ENCODE data around the gene DEXI.
A peak's percentile ranks its signal among the peaks of the same experiment; 100 is the strongest.
"Not testable (repeated sequence)": the region's sequence is repeated elsewhere in the genome, so short reads cannot be mapped to it uniquely, and the experiment has no call there.

DEXI gene

GRCh38 chr16:10929097-10929496 lies 13.2 kb downstream of the DEXI start:
- not testable (repeated sequence) for H3K27me3 ChIP-seq (ENCODE audit: control insufficient read depth, insufficient read depth, low read length); H3K27ac ChIP-seq (ENCODE audit: low read depth, low read length); H3K4me3 ChIP-seq (ENCODE audit: low read length); H3K4me1 ChIP-seq (ENCODE audit: control insufficient read depth, insufficient read depth, low read length); H3K36me3 ChIP-seq (ENCODE audit: control insufficient read depth, insufficient read depth, low read length); H3K9ac ChIP-seq (ENCODE audit: low read length)

DNA sequence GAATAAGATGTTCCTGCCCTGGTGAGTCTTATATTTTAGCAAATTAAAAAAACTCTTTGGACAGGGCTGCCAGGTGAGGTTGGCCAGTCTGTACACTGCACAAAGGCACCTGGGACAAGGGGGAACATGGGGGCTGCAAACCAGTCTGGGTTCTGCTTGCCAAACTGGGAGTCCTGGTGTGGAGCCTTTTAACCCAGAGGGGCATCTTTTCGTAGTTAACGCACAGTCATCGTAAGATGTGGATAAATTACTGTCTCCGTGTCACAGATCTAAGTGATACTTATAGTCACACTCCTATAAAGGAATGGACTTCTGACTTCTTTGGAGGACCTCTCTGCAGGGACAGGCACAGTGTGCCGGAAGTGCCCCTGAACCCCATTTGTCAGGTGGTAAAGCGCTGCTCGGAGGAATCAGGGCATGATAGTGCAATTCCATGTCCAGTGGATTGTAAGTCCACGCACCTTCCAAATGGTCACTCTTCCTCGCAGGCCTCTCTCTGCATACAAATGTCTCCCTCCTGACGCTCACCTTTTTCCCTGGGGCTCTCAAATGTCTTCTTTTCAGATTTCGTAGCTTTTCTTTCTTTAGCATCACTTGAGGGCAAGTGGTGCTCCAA lies 14.7 kb downstream of the DEXI start:
- Histone ChIP-seq H3K9ac (ENCODE audit: low read length) (no peak overlapping the region), H3K36me3 (ENCODE audit: control insufficient read depth, insufficient read depth, low read length) (no peaks in the 10 kb centered on the region), H3K4me1 (ENCODE audit: control insufficient read depth, insufficient read depth, low read length) (peaks cover 4% of the 10 kb centered on the region), H3K27me3 (ENCODE audit: control insufficient read depth, insufficient read depth, low read length) (no peaks in the 10 kb centered on the region), H3K27ac (ENCODE audit: low read depth, low read length) (no peak overlapping the region), H3K4me3 (ENCODE audit: low read length) (no peak overlapping the region)

DNA sequence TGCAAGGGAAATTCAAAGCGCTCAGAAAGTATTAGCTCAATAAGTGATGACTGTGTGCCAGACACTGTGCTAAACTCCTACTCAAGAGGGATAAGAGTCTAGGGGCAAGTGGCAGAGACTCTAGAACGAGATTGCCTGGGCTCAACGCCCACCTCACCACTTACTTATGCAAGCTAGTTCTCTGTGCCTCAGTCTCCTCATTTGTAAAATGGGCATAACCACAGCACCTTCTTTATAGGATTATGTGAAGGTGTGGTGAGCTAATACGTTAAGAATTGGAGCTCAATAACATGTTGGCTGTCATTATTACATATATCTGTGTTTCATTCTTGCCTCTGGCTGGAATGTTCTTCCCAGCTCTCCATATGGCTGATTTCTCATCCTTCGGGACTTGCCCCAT lies 15.4 kb downstream of the DEXI start:
- H3K27ac ChIP-seq (ENCODE audit: low read depth, low read length): no peak overlapping the region
- no peak overlapping the region for H3K9ac ChIP-seq (ENCODE audit: low read length)

DNA sequence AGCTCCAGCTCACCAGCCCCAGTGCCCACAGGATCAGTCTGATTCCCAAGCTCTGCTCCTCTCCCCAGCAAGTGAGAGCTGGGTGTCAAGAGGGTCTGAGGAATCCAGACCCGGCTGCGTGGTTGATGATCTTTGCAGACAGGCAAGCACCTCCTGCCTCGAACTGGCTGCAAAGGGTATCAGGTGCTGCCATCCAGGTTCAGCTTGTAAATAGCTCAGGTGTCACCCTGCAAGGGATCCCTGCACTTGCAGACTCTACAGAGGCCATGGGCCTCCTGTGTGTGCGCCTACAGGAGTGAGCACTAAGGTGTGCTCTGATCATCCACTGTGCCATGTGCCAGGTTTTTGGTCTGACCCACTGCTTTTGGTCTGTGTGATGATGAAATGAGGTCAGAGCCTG lies 16.2 kb downstream of the DEXI start:
- no peaks in the 10 kb centered on the region for H3K36me3 ChIP-seq (ENCODE audit: control insufficient read depth, insufficient read depth, low read length)
- no peak overlapping the region for H3K27ac ChIP-seq (ENCODE audit: low read depth, low read length)
- no peaks in the 10 kb centered on the region for H3K27me3 ChIP-seq (ENCODE audit: control insufficient read depth, insufficient read depth, low read length)
- no peak overlapping the region for H3K4me3 ChIP-seq (ENCODE audit: low read length)
- no peak overlapping the region for H3K9ac ChIP-seq (ENCODE audit: low read length)
- H3K4me1 ChIP-seq (ENCODE audit: control insufficient read depth, insufficient read depth, low read length): peaks cover 13% of the 10 kb centered on the region

More for the DNA sequence above, 15.4 kb downstream of the DEXI start:
- no peaks in the 10 kb centered on the region for H3K36me3 ChIP-seq (ENCODE audit: control insufficient read depth, insufficient read depth, low read length)
- H3K4me1 ChIP-seq (ENCODE audit: control insufficient read depth, insufficient read depth, low read length): peaks cover 12% of the 10 kb centered on the region
- no peak overlapping the region for H3K4me3 ChIP-seq (ENCODE audit: low read length)
- H3K27me3 ChIP-seq (ENCODE audit: control insufficient read depth, insufficient read depth, low read length): no peaks in the 10 kb centered on the region

DNA sequence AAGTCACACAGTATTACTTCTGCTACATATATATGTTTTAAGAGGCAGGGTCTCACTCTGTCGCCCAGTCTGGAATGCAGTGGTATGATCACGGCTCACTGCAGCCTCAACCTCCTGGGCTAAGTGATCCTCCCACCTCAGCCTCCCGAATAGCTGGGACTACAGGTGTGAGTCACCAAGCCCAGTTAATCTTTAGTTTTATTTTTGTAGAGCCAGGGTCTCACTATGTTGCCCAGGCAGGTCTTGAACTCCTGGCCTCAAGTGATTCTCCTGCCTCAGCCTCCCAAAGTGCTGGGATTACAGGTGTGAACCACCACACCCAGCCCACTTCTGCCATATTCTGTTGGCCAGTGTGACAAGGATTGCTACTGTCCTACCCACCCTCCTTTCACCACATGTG lies 17.0 kb downstream of the DEXI start:
- not testable (repeated sequence) for H3K27ac ChIP-seq (ENCODE audit: low read depth, low read length)
- H3K4me1 ChIP-seq (ENCODE audit: control insufficient read depth, insufficient read depth, low read length): peaks cover 13% of the 10 kb centered on the region

DNA sequence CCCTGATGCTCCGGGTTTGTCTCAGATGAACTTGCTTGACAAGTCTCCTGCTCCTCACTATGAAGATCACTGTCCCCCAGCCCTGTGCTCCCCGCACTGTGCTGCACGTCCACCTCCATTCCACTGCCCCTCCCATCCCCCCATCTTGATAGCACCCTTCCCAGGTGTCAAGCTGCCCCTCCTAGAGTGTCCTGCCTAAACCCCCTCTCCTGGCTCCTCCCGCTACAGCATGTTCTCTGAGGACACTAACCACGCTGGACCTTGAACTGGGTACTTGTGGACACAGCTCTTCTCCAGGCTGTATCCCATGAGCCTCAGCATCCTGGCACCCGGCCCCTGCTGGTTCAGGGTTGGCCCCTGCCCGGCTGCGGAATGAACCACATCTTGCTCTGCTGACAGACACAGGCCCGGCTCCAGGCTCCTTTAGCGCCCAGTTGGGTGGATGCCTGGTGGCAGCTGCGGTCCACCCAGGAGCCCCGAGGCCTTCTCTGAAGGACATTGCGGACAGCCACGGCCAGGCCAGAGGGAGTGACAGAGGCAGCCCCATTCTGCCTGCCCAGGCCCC lies 18.5 kb downstream of the DEXI start:
- Histone ChIP-seq H3K9ac (ENCODE audit: low read length) (no peak overlapping the region), H3K36me3 (ENCODE audit: control insufficient read depth, insufficient read depth, low read length) (no peaks in the 10 kb centered on the region), H3K27me3 (ENCODE audit: control insufficient read depth, insufficient read depth, low read length) (no peaks in the 10 kb centered on the region), H3K27ac (ENCODE audit: low read depth, low read length) (peak overlapping the region; percentile 48), H3K4me3 (ENCODE audit: low read length) (no peak overlapping the region), H3K4me1 (ENCODE audit: control insufficient read depth, insufficient read depth, low read length) (peaks cover 13% of the 10 kb centered on the region)

More for the DNA sequence above, 17.0 kb downstream of the DEXI start:
- not testable (repeated sequence) for H3K27me3 ChIP-seq (ENCODE audit: control insufficient read depth, insufficient read depth, low read length); H3K36me3 ChIP-seq (ENCODE audit: control insufficient read depth, insufficient read depth, low read length); H3K9ac ChIP-seq (ENCODE audit: low read length); H3K4me3 ChIP-seq (ENCODE audit: low read length)

GRCh38 chr16:10923146-10923649 lies 19.1 kb downstream of the DEXI start:
- no peak overlapping the region for H3K4me3 ChIP-seq (ENCODE audit: low read length)
- H3K36me3 ChIP-seq (ENCODE audit: control insufficient read depth, insufficient read depth, low read length): no peaks in the 10 kb centered on the region
- no peaks in the 10 kb centered on the region for H3K27me3 ChIP-seq (ENCODE audit: control insufficient read depth, insufficient read depth, low read length)
- H3K9ac ChIP-seq (ENCODE audit: low read length): no peak overlapping the region
- H3K27ac ChIP-seq (ENCODE audit: low read depth, low read length): peak overlapping the region; percentile 48
- H3K4me1 ChIP-seq (ENCODE audit: control insufficient read depth, insufficient read depth, low read length): peaks cover 13% of the 10 kb centered on the region

DNA sequence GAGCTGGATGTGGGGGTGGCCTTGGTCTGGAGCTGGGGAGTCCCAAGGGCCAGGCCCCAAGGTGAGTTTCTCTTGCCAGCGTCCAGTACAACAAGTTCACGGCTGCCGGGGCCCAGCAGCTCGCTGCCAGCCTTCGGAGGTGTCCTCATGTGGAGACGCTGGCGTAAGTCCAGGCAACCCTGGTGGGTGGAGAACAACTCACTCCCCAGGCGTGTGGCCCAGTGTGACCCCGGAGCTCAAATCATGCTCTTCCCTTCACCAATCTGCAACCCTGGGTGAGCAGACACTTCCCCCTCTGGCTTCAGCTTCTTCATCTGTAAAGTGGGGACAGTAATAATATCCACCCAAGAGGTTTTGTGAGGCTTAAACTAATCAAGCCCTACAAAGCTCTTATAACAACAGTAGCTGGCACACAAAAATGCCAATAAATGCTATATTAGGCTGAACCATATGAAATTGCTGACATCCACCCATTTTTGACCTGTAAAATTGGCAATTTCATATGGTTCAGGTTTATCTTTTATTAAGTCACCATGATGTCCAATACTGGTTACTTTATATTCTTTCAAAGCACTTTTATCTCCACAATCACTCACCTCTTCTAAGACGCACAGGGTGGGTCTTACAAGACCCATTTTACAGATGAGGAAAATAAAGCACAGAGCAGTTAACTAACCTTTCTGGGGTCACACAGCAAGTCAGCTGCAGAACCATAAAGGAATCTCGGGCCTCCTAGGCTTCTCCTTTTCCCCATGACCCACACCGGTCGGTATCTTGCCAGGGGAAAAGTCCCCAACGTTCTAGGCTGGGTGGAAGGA lies 19.7 kb downstream of the DEXI start:
- no peak overlapping the region for H3K4me3 ChIP-seq (ENCODE audit: low read length)
- H3K27me3 ChIP-seq (ENCODE audit: control insufficient read depth, insufficient read depth, low read length): no peaks in the 10 kb centered on the region
- no peak overlapping the region for H3K9ac ChIP-seq (ENCODE audit: low read length)
- H3K4me1 ChIP-seq (ENCODE audit: control insufficient read depth, insufficient read depth, low read length): peaks cover 13% of the 10 kb centered on the region
- H3K36me3 ChIP-seq (ENCODE audit: control insufficient read depth, insufficient read depth, low read length): no peaks in the 10 kb centered on the region
- peak overlapping the region; percentile 39 for H3K27ac ChIP-seq (ENCODE audit: low read depth, low read length)

- no peaks in the 10 kb centered on the region for H3K27me3 ChIP-seq (ENCODE audit: control insufficient read depth, insufficient read depth, low read length)
- H3K9ac ChIP-seq (ENCODE audit: low read length): no peak overlapping the region
- peak overlapping the region; percentile 39 for H3K27ac ChIP-seq (ENCODE audit: low read depth, low read length)
- no peak overlapping the region for H3K4me3 ChIP-seq (ENCODE audit: low read length)
- H3K4me1 ChIP-seq (ENCODE audit: control insufficient read depth, insufficient read depth, low read length): peaks cover 13% of the 10 kb centered on the region
- no peaks in the 10 kb centered on the region for H3K36me3 ChIP-seq (ENCODE audit: control insufficient read depth, insufficient read depth, low read length)
Measured at GRCh38 chr16:10921536-10922327, 20.5 kb downstream of the DEXI start.

DNA sequence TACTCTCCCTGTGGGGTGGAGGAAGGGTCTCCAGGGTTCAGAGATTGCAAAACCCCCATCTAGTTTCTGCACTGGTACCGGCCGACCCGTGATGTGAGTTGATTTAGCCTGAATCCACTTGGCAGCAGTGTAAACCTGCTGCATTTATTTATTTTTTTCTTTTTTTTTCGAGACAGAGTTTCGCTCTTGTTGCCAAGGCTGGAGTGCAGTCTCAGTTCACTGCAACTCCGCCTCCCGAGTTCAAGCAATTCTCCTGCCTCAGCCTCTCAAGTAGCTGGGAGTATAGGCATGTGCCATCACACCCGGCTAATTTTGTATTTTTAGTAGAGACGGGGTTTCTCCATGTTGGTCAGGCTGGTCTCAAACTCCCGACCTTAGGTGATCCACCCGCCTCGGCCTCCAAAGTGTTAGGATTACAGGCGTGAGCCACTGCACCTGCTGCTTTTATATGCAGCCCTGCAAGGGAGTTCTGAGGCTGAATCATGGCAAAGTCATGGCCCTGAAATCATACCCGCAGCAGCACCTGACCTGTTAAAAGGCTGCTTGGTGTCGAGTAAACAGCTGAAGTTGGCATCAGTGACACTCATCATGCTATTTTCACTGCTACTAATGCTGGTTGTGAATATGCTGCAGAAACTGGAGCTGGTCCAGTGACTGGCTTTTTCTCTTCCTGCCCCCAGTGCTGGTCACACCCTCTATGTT lies 21.4 kb downstream of the DEXI start:
- H3K27me3 ChIP-seq (ENCODE audit: control insufficient read depth, insufficient read depth, low read length): no peaks in the 10 kb centered on the region
- H3K36me3 ChIP-seq (ENCODE audit: control insufficient read depth, insufficient read depth, low read length): no peaks in the 10 kb centered on the region
- H3K27ac ChIP-seq (ENCODE audit: low read depth, low read length): no peak overlapping the region
- no peak overlapping the region for H3K9ac ChIP-seq (ENCODE audit: low read length)
- H3K4me1 ChIP-seq (ENCODE audit: control insufficient read depth, insufficient read depth, low read length): peaks cover 13% of the 10 kb centered on the region
- H3K4me3 ChIP-seq (ENCODE audit: low read length): no peak overlapping the region

DNA sequence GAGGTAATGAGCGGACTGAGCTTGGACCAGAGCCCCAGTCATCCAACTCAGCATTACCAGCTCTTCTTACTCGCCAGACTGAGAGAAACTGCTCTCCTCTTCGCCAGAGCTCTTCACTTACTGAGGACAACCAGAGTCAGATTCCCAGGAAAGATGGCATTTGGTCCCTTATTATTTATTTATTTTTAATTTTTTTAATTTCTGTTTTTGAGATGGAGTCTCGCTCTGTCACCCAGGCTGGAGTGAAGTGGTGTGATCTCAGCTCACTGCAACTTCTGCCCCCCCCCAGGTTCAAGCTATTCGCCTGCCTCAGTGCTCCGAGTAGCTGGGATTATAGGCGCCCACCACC lies 23.3 kb downstream of the DEXI start:
- no peaks in the 10 kb centered on the region for H3K36me3 ChIP-seq (ENCODE audit: control insufficient read depth, insufficient read depth, low read length)
- H3K27ac ChIP-seq (ENCODE audit: low read depth, low read length): no peak overlapping the region
- H3K9ac ChIP-seq (ENCODE audit: low read length): no peak overlapping the region
- H3K4me1 ChIP-seq (ENCODE audit: control insufficient read depth, insufficient read depth, low read length): peaks cover 13% of the 10 kb centered on the region
- H3K27me3 ChIP-seq (ENCODE audit: control insufficient read depth, insufficient read depth, low read length): no peaks in the 10 kb centered on the region
- H3K4me3 ChIP-seq (ENCODE audit: low read length): no peak overlapping the region
